ENCODE data around the gene SLC39A6.
A peak's percentile ranks its signal among the peaks of the same experiment; 100 is the strongest.
"Not testable (repeated sequence)": the region's sequence is repeated elsewhere in the genome, so short reads cannot be mapped to it uniquely, and the experiment has no call there.

The SLC39A6 gene

DNA sequence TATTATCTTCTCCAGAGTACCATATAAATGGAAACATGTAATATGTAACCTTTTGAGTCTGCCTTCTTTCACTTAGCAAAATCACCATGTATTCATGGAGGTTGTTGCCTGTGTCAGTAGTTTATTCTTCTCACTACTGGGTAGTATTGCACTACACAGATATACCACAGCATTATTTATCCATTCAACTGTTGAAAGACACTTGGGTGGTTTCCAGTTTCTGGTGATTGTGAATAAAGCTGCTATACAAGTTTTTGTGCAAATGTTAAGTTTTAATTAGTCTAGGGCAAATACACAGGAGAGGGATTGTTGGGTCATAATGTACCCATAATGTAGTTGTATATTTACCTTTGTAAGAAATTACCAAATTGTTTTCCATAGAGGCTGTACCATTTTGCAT lies 32.2 kb downstream of the SLC39A6 start:
- DNase-seq: no peak

DNA sequence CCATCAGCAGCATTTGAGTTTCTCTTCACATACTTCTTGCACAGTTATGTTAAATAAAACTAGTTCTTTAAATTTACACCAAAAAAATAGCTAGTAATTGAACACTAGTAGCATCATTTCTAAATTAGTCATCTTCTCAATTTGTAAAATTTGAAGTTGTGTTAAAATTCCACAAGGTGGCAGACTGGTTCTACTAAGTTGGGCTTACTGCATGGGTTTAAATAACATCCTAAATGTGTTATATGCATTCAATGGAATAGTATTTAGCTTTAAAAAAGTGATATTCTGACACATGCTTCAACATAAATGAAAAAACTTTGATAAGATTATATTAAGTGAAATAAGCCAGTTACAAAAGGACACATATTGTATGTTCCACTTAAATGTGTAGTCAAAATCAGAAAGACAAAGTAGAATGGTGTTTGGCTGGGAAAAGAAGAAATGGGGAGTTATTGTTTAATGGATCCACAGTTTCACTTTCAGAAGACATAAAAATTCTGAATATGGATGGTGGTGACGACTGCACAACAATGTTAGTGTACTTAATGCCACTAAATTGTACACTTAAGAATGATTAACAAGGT lies 33.1 kb downstream of the SLC39A6 start:
- DNase-seq: no peak

DNA sequence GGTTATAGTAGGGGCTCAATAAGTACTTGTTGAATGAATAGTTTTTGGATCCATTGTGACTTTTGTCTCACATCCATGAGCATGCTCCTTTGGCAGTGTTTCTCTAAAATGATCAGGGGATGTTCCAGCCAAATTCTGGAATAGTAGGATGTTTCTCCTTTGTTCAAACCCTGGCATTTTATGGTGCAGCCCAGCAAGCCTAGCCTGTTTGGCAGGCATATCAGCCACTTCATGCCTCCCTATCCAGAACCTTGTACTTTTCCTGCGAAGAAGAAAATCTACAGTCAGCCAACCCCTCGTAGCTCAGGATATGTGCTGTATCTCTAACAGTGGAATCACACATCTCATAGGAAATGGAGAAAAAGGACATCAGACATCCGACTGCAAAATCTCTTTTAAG lies 34.7 kb downstream of the SLC39A6 start:
- no peak for DNase-seq

- DNase-seq: not testable (repeated sequence)
Measured at GRCh38 chr18:36092116-36092515, 37.0 kb downstream of the SLC39A6 start.

GRCh38 chr18:36089001-36089400 lies 40.1 kb downstream of the SLC39A6 start:
- no peak for DNase-seq

- DNase-seq: no peak
Measured at GRCh38 chr18:36088256-36088655, 40.9 kb downstream of the SLC39A6 start.

DNA sequence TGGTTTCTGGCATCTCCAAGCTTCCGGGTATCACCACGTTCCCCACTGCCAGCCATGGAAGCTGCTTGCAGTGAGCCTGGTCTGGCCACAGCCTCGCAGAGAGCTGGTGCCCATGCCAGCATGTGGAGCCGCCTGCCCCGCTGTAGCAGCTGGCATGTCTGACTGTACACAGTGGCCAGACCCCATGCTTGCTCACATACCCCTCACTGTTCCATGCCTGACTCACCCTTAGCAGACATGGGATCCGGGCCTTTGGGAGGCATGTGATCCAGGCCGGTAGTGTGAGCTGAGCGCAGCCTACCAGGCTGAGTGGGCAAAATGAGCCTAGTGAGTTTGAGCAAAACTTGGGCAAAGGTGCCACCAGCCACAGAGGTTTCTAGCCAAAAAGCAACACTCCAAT lies 43.0 kb downstream of the SLC39A6 start:
- DNase-seq: no peak

DNA sequence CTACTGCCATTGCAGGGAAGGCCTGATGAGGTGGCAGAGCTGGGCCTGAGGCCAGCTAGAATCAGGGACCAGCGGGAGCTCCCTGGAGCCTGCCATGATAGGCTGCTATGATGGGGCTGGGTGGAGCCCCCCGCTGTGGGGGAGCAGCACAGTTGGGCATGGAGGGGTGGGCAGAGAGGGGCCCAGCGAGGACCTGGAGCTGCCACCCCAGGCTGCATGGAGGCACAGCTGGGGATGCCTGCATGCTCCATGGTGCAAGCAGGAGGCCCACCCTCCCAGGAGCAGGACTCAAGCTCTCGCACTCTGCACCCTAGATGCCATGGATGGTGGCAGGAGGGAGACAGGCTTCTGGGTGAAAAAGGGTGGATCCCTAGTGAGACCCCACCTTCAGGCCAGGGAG lies 43.9 kb downstream of the SLC39A6 start:
- DNase-seq: no peak

GRCh38 chr18:36083729-36084128 lies 45.4 kb downstream of the SLC39A6 start:
- DNase-seq: no peak

DNA sequence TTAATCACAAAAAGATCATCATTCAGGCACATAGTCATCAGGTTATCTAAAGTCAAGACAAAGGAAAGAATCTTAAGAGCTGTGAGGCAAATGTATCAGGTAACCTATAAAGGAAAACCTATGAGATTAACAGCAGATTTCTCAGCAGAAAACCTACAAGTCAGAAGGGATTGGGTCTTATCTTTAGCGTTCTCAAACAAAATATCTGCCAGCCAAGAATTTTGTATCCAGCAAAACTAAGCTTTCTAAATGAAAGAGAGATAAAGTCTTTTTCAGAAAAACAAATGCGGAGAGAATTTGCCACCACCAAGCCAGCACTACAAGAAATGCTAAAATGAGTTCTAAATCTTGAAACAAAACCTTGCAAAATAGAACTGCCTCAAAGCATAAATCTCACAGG lies 48.0 kb downstream of the SLC39A6 start:
- DNase-seq: not testable (repeated sequence)

GRCh38 chr18:36078751-36079529 lies 50.2 kb downstream of the SLC39A6 start:
- DNase-seq: no peak

DNA sequence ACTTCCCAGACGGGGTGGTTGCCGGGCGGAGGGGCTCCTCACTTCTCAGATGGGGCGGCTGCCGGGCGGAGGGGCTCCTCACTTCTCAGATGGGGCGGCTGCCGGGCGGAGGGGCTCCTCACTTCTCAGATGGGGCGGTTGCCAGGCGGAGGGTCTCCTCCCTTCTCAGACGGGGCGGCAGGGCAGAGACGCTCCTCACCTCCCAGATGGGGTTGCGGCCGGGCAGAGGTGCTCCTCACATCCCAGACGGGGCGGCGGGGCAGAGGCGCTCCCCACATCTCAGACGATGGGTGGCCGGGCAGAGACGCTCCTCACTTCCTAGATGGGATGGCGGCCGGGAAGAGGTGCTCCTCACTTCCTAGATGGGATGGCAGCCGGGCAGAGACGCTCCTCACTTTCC lies 51.4 kb downstream of the SLC39A6 start:
- not testable (repeated sequence) for DNase-seq

DNA sequence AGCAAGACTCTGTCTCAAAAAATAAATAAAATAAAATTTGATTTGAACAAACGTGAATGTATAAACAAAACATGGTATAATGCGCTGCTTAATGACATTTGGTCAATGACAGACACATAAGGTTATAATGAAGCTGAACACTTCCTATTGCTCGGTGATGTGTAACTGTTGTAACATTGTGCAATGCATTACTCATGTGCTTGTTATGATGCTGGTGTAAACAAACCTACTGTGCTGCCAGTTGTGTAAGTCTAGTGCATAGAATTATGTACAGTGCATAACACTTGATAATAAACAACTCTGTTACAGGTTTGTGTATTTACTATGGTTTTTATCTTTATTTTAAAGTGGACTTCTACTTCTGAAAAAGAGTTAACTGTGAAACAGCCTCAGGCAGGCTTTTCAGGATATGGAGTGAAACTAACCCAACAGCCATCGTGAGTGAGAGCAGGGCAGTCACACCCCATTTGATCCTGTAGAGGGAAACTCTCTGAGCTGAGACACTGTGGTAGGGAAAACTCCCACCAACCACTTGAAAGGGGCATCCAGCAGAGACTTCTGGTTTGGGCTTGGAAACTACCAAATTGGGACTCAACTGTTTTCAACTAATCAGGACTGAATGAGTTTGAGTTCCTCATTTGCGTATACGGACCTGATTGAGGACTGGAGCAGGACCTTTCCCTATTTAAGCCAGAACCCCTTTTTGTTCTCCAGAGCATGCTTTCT lies 53.1 kb downstream of the SLC39A6 start:
- no peak for DNase-seq

- DNase-seq: no peak
Measured at GRCh38 chr18:36074435-36074834, 54.7 kb downstream of the SLC39A6 start.

DNA sequence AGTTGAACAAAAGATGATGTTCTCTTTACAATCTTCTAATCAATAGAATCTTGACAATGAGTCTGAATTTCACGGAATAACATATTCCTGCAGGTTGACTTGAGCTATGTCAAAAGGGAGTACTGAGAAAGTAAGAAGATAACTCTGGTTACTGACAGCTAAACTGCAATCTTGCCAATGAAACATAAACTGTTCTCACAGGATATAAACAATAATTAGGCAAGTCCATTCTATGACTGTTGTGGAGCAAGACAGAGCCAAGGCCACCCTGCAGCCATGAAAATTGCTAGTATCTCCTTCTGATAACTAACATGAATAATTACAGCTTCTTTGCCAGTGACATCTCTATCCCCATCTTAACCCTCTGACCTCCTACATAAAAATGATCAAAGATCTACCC lies 55.5 kb downstream of the SLC39A6 start:
- DNase-seq: no peak

- DNase-seq: not testable (repeated sequence)
Measured at GRCh38 chr18:36072406-36072805, 56.7 kb downstream of the SLC39A6 start.

DNA sequence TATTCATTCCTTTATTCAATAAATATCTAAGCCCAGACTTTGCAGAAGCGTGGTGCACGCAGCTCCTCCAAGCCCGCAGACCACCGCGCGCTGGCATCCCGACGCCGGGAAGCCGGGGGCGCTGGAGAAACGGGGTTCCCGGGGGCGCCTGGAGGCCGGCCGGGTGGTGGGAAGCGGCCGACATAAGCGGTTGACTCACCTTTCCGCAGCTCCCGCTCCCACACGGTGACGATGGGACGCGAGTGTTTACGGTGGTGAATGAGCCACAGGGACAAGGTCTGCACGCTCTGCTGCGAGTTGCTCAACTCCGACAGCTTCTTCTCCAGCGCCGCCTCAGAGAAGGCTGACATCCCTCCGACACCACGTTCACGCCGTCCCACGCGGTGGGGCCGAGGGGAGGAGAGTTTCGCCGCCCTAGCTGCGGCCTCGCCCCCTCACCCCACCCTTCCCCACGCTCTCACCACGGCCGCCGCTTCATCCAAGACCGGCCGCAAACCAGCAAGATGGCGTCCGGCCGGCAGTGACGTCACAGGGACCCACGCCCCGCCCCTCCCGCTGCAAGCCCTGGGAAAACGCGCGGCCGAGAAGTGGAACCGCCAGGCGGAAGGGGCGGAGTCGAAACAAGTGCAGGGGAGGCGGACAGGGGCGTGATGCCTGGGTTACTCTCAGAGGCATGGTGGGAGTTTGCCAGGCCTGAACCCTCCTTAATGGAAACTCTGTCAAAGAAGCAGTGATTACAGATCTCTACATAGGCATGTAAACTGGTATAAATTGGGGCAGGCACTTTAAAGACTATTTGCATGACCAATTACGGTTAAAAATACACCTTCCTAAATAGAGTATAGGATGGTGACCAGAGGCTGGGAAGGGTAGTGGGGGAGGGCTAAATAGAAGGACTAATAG lies 61.8 kb downstream of the SLC39A6 start, which contains the start of gene RPRD1A:
Gene RPRD1A (minus strand): TSS at position 505 of the 903 bp plus-strand sequence. CDS start 155 bp downstream, at position 350.
- DNase-seq: peak; percentile 73 to 99 (median 94)

- DNase-seq: no peak
Measured at GRCh38 chr18:36066686-36067054, 62.5 kb downstream of the SLC39A6 start.

- DNase-seq: no peak
Measured at GRCh38 chr18:36066001-36066400, 63.1 kb downstream of the SLC39A6 start.

DNA sequence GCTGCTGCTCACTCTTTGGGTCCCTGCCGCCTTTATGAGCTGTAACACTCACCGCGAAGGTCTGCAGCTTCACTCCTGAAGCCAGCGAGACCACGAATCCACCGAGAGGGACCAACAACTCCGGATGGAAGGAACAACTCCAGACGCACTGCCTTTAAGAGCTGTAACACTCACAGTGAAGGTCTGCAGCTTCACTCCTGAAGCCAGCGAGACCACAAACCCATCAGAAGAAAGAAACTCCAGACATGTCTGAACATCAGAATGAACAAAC lies 64.4 kb downstream of the SLC39A6 start:
- DNase-seq: not testable (repeated sequence)

DNA sequence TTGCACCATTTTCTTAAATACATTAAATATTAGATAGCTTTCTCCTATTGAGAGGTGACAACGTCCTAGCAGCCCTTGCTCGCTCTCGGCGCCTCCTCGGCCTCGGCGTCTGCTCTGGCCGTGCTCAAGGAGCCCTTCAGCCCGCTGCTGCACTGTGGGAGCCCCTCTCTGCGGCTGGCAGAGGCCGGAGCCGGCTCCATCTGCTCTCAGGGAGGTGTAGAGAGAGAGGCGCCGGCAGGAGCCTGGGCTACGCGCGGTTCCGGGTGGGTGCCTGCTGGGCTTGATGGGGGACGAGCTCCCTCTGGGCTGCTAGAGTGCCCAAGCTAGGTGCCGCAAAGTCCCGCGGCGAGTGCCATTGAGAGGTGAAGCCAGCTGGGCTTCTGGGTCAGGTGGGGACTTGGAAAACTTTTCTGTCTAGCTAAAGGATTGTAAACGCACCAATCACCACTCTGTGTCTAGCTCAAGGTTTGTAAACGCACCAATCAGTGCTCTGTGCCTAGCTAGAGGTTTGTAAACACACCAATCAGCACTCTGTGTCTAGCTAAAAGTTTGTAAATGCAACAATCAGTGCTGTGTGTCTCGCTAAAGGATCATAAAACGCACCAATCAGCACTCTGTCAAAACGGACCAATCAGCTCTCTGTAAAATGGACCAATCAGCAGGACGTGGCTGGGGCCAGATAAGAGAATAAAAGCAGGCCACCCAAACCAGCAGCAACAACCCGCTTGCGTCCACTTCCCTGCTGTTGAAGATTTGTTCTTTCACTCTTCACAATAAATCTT lies 64.9 kb downstream of the SLC39A6 start:
- DNase-seq: no peak

All from hypothalamus (tissue), 51 donors.